Fibroblast of mammary gland (primary cell): Measurements from ENCODE around the gene GREM2.
A peak's percentile ranks its signal among the peaks of the same experiment; 100 is the strongest.

ENCODE experiments used
- DNase-seq: peaks from one replicate; pipeline ENCODE4 v3.0.0-alpha.2; 2010; ENCODE audit warnings: low read depth
- H3K4me3 ChIP-seq: 2 replicates; pipeline ENCODE4 v1.5.1; 2011; ENCODE audit warnings: low read depth, mild to moderate bottlenecking, low read length, moderate library complexity; ENCODE audit not compliant: control insufficient read depth
- TF ChIP-seq, protein P1 (sequence below): conservative IDR thresholded peaks from 2 replicates; pipeline ENCODE4 v1.5.1; 2011; ENCODE audit warnings: low read depth, low read length, inconsistent platforms; ENCODE audit not compliant: control insufficient read depth, insufficient read depth

The GREM2 gene

DNA sequence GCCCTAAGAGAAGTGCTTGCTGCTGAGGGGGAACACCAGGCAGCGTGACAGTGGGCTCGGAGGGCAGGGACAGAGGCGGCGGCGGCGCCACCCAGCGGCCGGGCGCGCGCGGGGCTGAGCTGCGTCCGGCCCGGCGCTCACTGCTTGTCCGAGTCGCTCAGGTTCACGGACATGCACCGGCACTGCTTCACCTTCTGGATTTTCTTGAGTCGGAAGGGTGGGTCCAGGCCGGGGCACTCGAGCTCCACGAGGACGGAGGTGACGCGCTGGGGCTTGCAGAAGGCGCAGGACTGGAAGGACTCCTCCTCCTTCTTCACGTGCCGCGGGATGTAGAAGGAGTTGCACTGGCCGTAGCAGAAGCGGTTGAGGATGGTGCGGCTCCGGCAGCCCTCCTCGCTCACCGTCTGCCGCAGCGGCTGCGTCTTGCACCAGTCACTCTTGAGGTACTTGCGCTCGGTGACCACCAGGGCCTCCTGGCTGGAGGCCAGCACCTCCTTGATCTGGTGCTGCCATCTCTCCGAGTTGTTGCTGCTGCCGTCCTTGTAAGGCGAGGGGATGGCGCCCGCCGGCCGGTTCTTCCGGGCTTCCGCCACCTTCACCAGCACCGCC is 119.0 kb downstream of the GREM2 start:
- H3K4me3 ChIP-seq, result no peak overlapping the region
- TF ChIP-seq, protein P1, sequence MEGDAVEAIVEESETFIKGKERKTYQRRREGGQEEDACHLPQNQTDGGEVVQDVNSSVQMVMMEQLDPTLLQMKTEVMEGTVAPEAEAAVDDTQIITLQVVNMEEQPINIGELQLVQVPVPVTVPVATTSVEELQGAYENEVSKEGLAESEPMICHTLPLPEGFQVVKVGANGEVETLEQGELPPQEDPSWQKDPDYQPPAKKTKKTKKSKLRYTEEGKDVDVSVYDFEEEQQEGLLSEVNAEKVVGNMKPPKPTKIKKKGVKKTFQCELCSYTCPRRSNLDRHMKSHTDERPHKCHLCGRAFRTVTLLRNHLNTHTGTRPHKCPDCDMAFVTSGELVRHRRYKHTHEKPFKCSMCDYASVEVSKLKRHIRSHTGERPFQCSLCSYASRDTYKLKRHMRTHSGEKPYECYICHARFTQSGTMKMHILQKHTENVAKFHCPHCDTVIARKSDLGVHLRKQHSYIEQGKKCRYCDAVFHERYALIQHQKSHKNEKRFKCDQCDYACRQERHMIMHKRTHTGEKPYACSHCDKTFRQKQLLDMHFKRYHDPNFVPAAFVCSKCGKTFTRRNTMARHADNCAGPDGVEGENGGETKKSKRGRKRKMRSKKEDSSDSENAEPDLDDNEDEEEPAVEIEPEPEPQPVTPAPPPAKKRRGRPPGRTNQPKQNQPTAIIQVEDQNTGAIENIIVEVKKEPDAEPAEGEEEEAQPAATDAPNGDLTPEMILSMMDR, result peak; percentile 18
- peak; percentile 40 for DNase-seq

DNA sequence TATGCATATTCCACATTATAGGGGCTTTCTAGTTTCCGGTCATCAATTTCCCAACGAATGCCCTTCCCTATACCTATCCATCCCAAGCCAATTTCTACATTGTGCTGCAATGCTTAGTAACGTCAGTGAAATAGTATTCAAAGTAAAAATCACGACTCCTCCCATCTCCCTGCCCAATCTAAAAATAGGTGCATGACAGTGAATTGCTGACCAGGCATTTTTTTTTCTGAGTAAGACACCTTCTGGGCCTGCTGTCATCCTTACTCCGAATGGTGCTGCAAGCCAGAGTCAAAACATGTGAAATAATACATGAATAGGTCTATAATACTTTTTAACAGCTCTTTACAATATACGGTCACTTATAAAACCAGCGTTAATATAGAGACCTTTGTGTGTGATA is 120.2 kb downstream of the GREM2 start:
- no peak overlapping the region for H3K4me3 ChIP-seq
- no peak for DNase-seq
- TF ChIP-seq, protein P1, result no peak

DNA sequence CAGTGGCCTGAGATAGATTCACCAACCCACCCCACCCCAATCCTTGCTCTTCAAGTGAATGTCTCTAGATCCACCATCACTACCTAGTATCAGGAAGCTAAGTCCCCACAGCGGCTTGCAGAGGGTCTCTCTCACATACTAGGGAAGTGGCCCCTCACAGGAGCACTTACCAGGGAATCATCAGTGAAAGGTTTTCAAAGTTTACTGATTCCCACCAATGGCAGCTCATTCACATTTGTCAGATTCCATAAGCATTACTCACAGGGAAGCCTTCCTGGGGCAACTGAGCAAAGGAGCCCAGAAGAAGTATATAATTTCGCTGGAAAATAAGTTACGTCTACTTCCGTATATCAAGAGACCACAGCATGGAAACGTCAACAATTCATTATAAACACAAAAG is 120.8 kb downstream of the GREM2 start:
- no peak overlapping the region for H3K4me3 ChIP-seq
- DNase-seq, result peak; percentile 23
- TF ChIP-seq, protein P1, result no peak

DNA sequence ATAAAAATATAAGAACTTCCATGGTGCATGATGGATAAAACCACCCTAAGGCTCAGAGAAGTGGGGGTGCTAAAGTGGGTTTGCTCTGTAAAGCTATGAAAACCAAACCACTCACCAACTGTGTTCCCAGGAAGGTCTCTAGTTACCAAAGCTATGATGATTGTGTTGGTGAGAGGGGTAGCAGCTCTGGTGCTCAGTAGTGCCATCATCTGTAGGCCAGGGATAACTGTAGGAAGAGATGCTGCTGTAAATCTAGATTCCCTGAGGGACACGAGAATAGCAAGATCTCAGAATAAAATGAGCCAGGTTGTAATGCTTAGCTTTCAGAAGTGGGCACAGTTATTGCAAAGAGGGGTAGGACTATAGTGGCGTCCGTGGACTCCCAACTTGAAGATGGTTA is 124.5 kb downstream of the GREM2 start:
- TF ChIP-seq, protein P1, result no peak
- DNase-seq, result no peak
- no peak overlapping the region for H3K4me3 ChIP-seq

DNA sequence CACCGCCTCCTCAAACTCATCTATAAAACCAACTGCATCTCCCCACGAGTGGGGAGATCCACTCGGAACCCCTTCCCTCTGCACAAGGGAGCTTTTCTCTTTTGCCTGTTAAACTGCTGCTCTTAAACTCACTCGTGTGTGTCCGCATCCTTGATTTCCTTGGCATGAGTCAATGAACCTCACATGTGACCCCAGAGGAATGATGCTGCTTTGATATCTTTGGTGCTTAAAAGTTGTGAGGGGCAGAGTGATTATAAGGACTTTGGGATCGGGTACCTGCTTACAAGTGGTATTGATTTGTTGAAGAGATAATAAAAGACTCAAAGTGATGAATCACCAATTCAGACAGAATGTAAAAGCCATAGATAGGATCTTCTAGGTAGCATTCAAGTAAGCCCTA is 125.3 kb downstream of the GREM2 start:
- H3K4me3 ChIP-seq, result no peak overlapping the region
- DNase-seq, result no peak
- TF ChIP-seq, protein P1, result no peak

DNA sequence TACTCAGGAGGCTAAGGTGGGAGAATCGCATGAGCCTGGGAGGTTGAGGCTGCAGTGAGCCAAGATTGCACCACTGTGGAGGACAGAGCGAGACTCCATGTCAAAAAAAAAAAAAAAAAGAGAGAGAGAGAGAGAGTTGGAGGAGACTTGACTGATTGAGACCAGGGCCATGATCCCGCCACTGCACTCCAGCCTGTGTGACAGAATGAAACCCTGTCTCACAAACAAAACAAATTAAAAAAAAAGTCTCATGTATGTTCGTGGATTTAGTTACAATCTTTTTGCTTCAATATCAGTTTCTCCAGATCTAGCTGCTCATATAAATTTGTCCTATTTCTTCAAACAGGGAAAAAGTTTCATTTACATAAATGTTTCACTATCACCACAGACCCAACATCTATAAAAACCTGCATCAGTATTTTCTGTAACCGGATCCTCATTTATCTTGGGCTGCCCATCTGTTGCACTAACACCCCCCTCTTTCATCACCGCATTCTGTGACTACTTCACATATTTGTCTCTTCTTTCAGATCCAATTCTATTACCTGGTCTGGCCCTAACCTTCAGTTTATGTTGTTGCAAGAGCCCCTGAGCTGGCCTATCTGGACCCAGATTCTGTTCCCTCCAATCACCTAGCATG is 127.0 kb downstream of the GREM2 start:
- TF ChIP-seq, protein P1, result no peak
- no peak overlapping the region for H3K4me3 ChIP-seq
- DNase-seq, result no peak
